ENCODE data around the gene HS3ST6. TPM values are rescaled to one million over a fixed set of nuclear protein-coding genes. Genes with fewer than 3 reads are reported as not detected.

Gene HS3ST6
- total and polyA plus RNA-seq, 2 donors (not counting 3 experiments of a cell fraction or from before 2014, with no cell fraction given): not detected

DNA sequence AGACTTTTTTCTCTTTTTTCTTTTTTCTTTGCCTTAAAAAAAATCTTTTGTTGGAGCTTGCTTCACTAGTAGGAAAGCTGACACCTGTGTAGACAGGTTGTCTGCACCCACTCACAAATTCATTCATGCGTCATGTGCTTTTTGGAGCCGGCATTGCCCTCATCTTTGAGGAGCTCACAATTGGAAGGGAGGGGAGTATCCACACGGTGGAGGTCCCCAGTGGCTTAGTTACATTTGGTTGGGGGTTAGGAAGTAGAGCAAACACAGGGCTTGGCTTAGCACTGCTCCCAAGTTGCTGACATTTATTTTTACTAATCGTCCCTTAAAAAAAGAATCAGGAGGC lies 27.5 kb downstream of the HS3ST6 start:
- dilution Hi-C loops (cut with MboI; ENCODE audit: extremely low pct_ligation_motif_present, low sequenced_read_pairs): no loop called here
- TF ChIP-seq EZH2 (IDR thresholded peaks at IDR 0.05; ENCODE audit: borderline replicate concordance, low read depth, low read length, severe bottlenecking) (no peak), JUN (IDR thresholded peaks at IDR 0.05; ENCODE audit: borderline replicate concordance, insufficient read depth, insufficient read length, low read depth) (no peak), POLR2AphosphoS5 (IDR thresholded peaks at IDR 0.05; ENCODE audit: insufficient read depth, low read depth, low read length) (no peak), MYC (IDR thresholded peaks at IDR 0.05; ENCODE audit: low read depth, low read length) (no peak), POLR2A (IDR thresholded peaks at IDR 0.05; ENCODE audit: low read depth, low read length) (no peak), GATA2 (IDR thresholded peaks at IDR 0.05; ENCODE audit: insufficient read depth, insufficient read length, low read depth, low read length) (no peak), FOS (IDR thresholded peaks at IDR 0.05; ENCODE audit: borderline replicate concordance, insufficient read depth, low read length) (no peak)
- TF ChIP-seq, protein P1, sequence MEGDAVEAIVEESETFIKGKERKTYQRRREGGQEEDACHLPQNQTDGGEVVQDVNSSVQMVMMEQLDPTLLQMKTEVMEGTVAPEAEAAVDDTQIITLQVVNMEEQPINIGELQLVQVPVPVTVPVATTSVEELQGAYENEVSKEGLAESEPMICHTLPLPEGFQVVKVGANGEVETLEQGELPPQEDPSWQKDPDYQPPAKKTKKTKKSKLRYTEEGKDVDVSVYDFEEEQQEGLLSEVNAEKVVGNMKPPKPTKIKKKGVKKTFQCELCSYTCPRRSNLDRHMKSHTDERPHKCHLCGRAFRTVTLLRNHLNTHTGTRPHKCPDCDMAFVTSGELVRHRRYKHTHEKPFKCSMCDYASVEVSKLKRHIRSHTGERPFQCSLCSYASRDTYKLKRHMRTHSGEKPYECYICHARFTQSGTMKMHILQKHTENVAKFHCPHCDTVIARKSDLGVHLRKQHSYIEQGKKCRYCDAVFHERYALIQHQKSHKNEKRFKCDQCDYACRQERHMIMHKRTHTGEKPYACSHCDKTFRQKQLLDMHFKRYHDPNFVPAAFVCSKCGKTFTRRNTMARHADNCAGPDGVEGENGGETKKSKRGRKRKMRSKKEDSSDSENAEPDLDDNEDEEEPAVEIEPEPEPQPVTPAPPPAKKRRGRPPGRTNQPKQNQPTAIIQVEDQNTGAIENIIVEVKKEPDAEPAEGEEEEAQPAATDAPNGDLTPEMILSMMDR (IDR thresholded peaks at IDR 0.05; ENCODE audit: extremely low read depth in 1 of 2, insufficient read depth in 1 of 2, low read depth in 1 of 2, low read length in 2 of 2): no peak
- TF ChIP-seq, protein P2, sequence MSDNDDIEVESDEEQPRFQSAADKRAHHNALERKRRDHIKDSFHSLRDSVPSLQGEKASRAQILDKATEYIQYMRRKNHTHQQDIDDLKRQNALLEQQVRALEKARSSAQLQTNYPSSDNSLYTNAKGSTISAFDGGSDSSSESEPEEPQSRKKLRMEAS (IDR thresholded peaks at IDR 0.05; ENCODE audit: insufficient read depth, insufficient read length): no peak
- no peak for FAIRE-seq

More for the DNA sequence above, 27.5 kb downstream of the HS3ST6 start:
- no peaks in the 10 kb centered on the region for H3K4me1 ChIP-seq (ENCODE audit: control insufficient read depth, extremely low read depth, insufficient read depth, low read length)
- DNase-seq (ENCODE audit: low read depth, low spot score): no peak
- POLR2A ChIA-PET: no interaction called here
- peaks cover 2 to 5% of the 10 kb centered on the region in 2 experiments for H3K27me3 ChIP-seq (ENCODE audit: control insufficient read depth in 2 of 2, insufficient read depth in 2 of 2, low read length in 2 of 2)
- no peaks in the 10 kb centered on the region for H3K36me3 ChIP-seq (ENCODE audit: control insufficient read depth in 2 of 2, extremely low read depth in 1 of 2, insufficient read depth in 2 of 2, low read length in 2 of 2)
- no peak overlapping the region for H3K4me2 ChIP-seq (ENCODE audit: insufficient read depth, low read length)
- H3K27ac ChIP-seq (ENCODE audit: insufficient read depth, low read depth, low read length): no peak overlapping the region
- BruUV-seq (replicated peaks): no TSS peak
- intact Hi-C loops (cut with micrococcal nuclease): no loop called here
- no peak overlapping the region for H3K9ac ChIP-seq (replicated peaks; ENCODE audit: extremely low read depth, insufficient read depth, low read length)
- no peaks in the 10 kb centered on the region for H4K20me1 ChIP-seq (replicated peaks; ENCODE audit: control insufficient read depth, extremely low read depth, insufficient read depth, low read length)
- H3K79me2 ChIP-seq (ENCODE audit: control insufficient read depth, insufficient read depth, low read length): no peaks in the 10 kb centered on the region
- no peaks in the 10 kb centered on the region for H3K9me1 ChIP-seq (replicated peaks; ENCODE audit: control insufficient read depth, extremely low read depth, insufficient read depth, low read length)
- no peaks in the 10 kb centered on the region for H3K9me3 ChIP-seq (replicated peaks; ENCODE audit: control insufficient read depth, insufficient read depth, low read length)
- no peak overlapping the region for H3K4me3 ChIP-seq (replicated peaks in 1 of 3; ENCODE audit: insufficient read depth in 1 of 3, low read depth in 1 of 3, low read length in 3 of 3)
- CTCF ChIA-PET: interaction anchor here (1.2 to 2.2 kb wide), 4 partner anchors 11 to 25 kb away, joined by 3 to 5 read pairs (median 4); no protein-coding TSS in a partner anchor
- H2AFZ ChIP-seq (ENCODE audit: low read depth, low read length): no peak overlapping the region
